NCI-H2196 (cell line): ENCODE measurements around the gene EPHA10.
"Not testable (repeated sequence)": the region's sequence is repeated elsewhere in the genome, so short reads cannot be mapped to it uniquely, and the experiment has no call there.

ENCODE experiments used
- DNase-seq: peaks from one replicate; lab custom pipeline; 2025; ENCODE audit not compliant: unreplicated experiment; lab: John Stamatoyannopoulos, UW

EPHA10 gene

GRCh38 chr1:37771440-37771839 is 6.5 kb upstream of the EPHA10 start:
- not testable (repeated sequence) for DNase-seq

DNA sequence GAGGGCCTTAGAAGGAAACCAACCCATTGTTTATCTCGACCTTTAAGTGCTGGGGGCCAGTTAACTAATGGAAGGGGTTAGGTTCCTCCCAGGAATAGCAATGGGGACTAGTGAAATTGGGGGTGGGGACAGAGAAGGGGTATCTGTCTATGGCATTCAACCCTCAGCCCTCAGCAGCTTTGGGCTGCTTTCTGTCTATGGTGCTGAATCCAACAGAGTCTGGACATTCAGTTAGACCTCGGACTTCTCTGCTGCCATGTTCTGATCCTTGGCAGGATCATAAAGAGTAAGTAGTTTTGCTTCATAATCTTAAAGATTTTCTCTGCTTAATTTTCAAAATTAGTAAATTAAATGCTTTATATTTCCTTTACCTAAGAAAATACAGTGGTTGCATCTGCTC is 2.6 kb upstream of the EPHA10 start:
- DNase-seq, result no peak

GRCh38 chr1:37765916-37766664 is 1.2 kb upstream of the EPHA10 start:
- DNase-seq, result no peak

DNA sequence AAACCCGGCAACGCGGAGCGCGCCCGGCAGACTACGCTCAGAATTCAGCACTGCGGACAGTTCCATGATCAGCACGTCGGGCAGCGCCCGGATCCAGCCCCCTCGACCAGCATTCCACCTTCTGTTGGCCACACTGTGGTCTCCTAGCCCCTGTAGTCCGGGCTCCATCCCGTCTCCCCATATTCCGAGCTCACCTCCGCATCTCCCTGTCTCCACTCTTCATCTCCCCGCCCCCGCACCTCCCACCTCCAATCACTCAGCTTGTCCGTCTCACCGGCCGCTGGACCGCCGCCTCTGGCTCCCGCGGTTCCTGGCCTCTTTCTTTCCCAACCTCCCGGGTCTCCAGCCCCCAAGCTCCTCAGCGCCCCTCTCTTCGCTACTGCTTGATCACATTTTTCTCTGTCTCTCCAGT is 500 bp downstream of the EPHA10 start:
- no peak for DNase-seq

GRCh38 chr1:37763791-37764413 is 1.0 kb downstream of the EPHA10 start:
- DNase-seq, result no peak

DNA sequence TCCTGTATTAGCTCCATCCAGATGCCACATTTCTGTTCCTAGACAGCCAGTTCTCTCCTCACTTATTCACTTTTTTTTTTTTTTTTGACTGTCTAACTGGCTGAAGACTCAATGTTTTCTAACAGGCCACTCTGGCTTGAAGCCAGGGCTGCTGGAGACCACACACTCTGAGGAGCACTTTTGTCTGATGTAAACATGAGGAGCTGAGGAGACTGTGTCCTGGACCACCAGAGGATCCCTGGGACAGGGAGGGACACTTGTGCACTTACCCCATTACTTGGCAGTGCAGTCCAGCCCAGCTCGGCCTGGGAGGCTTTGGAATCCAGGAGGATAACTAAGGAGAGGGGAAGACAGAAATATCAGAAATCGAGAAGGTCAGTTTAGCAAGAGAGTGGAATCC is 2.4 kb downstream of the EPHA10 start:
- no peak for DNase-seq

DNA sequence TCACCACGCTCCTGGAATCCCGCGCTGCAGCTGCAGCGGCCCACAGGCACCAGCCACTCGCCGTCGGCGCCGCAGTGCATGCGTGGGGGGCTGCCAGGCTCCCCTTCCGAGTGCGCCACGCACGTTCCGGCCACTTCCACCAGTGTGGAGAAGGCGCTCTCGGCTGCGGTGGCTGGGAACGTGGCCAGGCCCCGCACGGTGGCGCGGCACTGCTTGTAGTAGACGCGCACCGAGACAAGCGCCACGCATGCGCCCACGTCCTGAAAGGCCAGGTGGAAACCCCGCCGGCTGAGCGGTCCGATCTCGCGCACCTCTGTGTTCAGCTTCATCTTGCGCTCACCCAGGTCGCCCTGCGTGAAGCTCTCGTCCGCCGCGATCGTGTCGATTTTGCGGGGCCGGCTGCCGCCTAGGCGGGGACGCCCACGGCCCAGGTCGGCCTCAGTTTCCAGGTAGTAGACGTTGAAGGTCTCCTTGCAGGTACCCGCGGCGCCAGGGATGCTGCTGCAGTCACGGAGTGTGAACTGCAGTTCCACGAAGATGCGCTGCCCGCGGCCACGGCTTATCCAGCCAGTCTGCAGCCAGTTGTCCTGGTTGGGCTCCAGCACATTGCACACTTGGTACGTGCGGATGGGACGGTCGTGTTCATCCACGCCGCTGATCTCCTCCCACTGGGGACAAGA is 3.4 kb downstream of the EPHA10 start:
- no peak for DNase-seq

GRCh38 chr1:37759451-37759850 is 5.5 kb downstream of the EPHA10 start:
- DNase-seq, result no peak

DNA sequence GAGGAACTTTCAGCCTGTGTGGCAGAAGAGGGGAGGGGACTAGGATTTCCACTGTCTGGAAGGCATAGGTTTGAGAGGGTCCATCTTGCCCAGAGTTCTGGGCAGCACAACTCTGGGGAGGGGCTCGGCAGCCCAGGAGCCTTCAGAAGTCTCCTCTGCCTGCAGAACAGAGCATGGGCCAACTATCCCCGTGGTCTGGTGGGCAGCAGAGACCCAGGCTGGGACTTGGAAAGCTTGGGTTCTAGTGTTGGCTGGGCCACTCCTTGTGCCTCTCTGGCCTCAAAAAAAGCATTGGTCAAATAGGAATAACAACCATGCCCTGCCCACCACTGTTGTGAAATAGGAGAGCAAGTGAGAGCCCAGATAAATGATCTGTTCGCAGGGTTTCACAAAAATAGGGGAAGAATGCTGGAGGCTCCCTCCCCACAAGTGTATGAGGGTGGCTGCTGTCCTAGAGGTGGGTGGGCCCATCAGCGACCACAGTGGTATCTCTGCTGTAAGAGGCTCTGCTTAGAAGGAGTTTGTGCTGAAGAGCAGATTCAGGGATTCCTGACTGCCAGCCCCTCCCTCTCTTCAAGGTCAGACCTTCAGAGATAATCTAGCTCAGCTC is 8.9 kb downstream of the EPHA10 start:
- DNase-seq, result no peak

DNA sequence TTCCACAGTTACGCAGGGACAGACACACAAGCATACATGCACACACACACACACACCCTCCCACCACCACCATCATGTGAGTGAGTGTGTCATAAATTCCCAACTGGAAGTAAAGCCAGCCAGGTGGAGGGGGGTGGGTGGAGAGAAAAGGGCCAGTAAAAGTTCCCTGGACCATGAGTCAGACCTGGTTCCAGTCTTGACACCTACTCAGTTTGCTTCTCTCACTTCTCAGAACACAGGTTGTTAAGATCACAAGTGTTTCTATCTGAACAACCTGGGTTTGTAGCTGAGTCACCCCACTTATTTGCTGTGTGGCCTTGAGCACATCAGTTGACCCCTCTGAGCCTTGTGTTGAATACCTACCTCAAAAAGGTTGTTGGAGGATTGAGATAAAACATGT is 9.6 kb downstream of the EPHA10 start:
- DNase-seq, result no peak

DNA sequence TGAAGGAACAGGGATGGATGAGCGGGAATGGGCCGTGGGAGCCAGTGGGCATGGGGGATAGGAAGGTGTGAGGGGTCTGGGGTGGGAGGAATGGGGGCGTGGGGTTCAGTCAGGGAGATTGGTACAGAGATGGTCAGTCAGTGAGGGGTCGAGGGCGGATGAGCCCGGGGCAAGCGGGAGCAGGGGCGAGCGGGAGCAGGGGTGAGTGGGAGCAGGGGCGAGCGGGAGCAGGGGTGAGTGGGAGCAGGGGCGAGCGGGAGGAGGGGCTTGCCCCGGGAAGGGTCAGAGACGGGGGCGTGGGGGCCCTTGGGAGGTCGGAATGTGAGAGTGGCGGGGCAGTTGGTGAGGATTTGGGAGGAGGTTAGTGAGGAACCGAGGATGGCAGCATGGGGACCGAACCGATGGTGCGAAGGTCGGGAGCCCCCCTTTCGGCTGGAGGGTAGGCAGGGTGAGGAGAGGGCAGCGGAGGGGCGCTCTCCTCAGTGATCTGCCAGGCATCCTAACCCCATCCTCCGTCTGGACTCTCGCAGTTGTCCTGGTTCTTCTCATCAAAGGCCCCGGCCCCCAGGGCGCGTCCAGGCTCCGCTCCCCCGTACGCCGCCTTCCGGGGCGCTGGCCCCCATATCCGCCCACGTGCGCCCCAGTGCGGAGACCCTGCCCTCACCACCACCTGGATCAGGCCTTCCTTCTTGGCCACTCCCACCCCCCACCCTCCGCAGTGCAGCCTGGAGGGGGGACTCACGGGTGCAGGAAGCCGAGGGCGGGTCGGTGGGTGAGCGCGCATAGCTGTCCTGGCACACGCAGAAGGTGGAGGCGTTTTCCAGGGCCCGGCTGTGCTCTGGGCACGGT is 11.2 kb downstream of the EPHA10 start:
- DNase-seq, result no peak

GRCh38 chr1:37752583-37753471 is 12.1 kb downstream of the EPHA10 start:
- DNase-seq, result peak; percentile 65

- no peak for DNase-seq
These were observed 12.7 kb downstream of the EPHA10 start for GRCh38 chr1:37752213-37752582.

GRCh38 chr1:37748565-37748964 is 16.4 kb downstream of the EPHA10 start:
- DNase-seq, result no peak

- no peak for DNase-seq
These were observed 18.1 kb downstream of the EPHA10 start for GRCh38 chr1:37746806-37747205.

GRCh38 chr1:37741662-37742061 is 23.3 kb downstream of the EPHA10 start:
- DNase-seq, result no peak

GRCh38 chr1:37741130-37741529 is 23.8 kb downstream of the EPHA10 start:
- DNase-seq, result no peak

GRCh38 chr1:37739222-37739621 is 25.7 kb downstream of the EPHA10 start:
- peak; percentile 19 for DNase-seq

- not testable (repeated sequence) for DNase-seq
These were observed 26.3 kb downstream of the EPHA10 start for GRCh38 chr1:37738619-37739018.

GRCh38 chr1:37737975-37738374 is 26.9 kb downstream of the EPHA10 start:
- DNase-seq, result not testable (repeated sequence)
